Fibroblast of villous mesenchyme (primary cell): Measurements from ENCODE around the gene SH2B3. TPM values are rescaled to one million over a fixed set of nuclear protein-coding genes. Genes with fewer than 3 reads are reported as not detected.

Experiments
- DNase-seq: peaks from one replicate; pipeline ENCODE4 v3.0.0-alpha.2; 2010; ENCODE audit warnings: low read depth
- H3K4me3 ChIP-seq: 2 replicates; pipeline ENCODE4 v1.5.1; 2011; ENCODE audit warnings: low read depth, mild to moderate bottlenecking, low read length
- total RNA-seq: library from RNA; depleted of rRNA; stranded (reverse); fragments of >200 nt; gene quantifications from 2 replicates; pipeline ENCODE4 v1.2.3, GENCODE V29; 2012
- TF ChIP-seq, protein P1 (sequence below): IDR thresholded peaks from 2 replicates; pipeline ENCODE4 v1.5.1; 2012; ENCODE audit warnings: low read depth, mild to moderate bottlenecking, low read length; ENCODE audit not compliant: insufficient read depth

SH2B3 gene
- total RNA-seq, 1 donor = 42.7 TPM

DNA sequence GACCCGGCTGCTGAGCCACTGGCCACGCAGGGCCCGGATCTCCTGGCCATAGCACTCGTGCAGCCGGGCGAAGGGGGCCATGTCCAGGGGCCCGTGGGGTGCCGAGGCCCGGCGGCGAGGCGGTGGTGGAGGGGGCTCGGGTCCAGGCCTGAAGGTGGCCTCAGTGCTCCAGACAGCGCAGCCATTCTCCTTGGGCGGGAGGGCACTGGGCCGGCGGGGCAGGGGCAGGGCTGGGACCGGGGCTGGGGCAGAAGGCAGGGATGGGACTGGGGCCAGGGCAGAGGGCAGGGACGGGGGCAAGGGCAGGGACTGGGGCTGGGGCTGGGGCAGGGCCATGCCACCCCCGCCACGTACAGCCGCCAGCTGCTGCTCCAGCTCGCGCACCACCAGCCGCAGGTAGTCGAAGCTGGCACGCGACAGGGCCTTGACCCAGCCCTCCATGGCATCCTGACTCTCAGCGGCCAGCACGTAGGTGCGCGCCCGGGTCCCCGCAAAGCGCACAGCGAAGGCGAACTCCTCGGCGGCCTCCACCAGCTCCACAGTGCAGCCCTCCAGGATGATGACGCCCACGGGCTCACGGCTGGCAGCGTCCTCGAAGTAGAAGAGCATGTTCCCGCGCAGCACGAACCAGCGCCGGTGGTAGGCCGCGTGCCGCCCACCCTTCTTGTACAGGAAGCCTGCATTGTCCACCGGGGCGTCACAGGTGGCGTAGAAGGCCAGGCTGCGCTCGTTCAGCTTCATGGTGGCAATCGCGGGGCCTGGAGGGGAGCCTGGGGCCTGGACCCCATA is 42.8 kb upstream of the SH2B3 start:
- TF ChIP-seq, protein P1, sequence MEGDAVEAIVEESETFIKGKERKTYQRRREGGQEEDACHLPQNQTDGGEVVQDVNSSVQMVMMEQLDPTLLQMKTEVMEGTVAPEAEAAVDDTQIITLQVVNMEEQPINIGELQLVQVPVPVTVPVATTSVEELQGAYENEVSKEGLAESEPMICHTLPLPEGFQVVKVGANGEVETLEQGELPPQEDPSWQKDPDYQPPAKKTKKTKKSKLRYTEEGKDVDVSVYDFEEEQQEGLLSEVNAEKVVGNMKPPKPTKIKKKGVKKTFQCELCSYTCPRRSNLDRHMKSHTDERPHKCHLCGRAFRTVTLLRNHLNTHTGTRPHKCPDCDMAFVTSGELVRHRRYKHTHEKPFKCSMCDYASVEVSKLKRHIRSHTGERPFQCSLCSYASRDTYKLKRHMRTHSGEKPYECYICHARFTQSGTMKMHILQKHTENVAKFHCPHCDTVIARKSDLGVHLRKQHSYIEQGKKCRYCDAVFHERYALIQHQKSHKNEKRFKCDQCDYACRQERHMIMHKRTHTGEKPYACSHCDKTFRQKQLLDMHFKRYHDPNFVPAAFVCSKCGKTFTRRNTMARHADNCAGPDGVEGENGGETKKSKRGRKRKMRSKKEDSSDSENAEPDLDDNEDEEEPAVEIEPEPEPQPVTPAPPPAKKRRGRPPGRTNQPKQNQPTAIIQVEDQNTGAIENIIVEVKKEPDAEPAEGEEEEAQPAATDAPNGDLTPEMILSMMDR = no peak
- no peak overlapping the region for H3K4me3 ChIP-seq
- no peak for DNase-seq

- DNase-seq = peak; percentile 38
- H3K4me3 ChIP-seq = no peak overlapping the region
- TF ChIP-seq, protein P1 = no peak
Measured at GRCh38 chr12:111363578-111363977, 42.1 kb upstream of the SH2B3 start.

DNA sequence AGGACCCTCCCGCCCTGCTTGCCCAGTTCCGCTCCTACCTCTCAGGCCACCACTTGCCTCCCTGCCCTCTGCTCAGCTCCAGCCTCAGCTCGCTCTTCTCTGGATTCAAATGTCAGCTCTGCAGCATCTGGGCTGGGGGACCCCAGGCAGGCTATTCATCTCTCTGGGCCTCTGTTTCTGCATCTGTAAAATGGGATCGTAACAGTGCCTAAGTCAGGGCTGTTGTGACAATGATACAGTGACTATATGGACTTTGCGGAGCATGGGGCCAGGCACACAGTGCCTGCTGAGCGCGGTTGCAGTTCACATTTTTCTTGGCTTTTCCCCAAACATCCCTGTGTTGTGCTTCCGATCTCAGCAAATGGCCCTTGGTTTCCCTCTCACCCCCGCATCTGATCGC is 39.6 kb upstream of the SH2B3 start:
- TF ChIP-seq, protein P1 = no peak
- DNase-seq = no peak
- no peak overlapping the region for H3K4me3 ChIP-seq

GRCh38 chr12:111366583-111366982 is 39.1 kb upstream of the SH2B3 start:
- TF ChIP-seq, protein P1 = no peak

DNA sequence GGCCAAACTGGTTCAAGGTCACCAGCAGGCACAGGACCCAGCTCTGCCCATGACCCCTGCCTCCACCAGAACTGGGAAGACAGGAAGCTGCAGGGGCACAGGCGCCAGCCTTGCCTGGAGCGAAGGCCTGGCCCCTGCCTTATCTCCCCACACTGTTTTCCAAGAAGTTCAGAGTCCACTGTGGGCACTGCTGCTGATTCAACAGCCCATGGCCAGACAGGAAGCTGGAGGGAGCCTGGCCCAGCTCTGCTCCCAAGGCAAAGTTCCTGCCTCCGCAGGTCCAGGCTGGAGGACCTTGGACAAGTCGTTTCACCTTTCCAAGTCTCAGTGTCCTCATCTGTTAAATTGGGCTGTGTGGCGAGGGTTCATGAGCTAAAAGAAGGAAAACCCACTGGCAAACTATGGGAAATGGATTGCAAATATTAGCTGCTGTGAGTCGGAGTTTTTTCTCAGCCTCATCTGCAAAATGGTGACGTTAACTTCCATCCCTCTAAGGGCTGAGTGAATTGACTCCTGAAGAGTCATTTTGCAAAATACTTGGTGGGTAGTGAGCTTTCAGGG is 38.0 kb upstream of the SH2B3 start:
- H3K4me3 ChIP-seq = peak overlapping the region; percentile 87
- TF ChIP-seq, protein P1 = no peak
- peak; percentile 11 for DNase-seq

More at GRCh38 chr12:111366583-111366982, 39.1 kb upstream of the SH2B3 start:
- H3K4me3 ChIP-seq = no peak overlapping the region
- no peak for DNase-seq

- TF ChIP-seq, protein P1 = no peak
- H3K4me3 ChIP-seq = peak overlapping the region; percentile 87
- peak; percentile 3 for DNase-seq
Measured at GRCh38 chr12:111368291-111368787, 37.4 kb upstream of the SH2B3 start.
